Tibial nerve (tissue), 4 donors: ENCODE measurements around the gene PTGFRN. TPM values are rescaled to one million over a fixed set of nuclear protein-coding genes. Genes with fewer than 3 reads are reported as not detected.

ENCODE experiments used
- DNase-seq, 2 donors: peaks; one replicate each; pipeline ENCODE4 v3.0.0-alpha.2; 2019; ENCODE audit warnings: low spot score in 2 of 2
- H3K27ac ChIP-seq, 4 donors: fragments of 200-600 bp; sonication (generic) in 3 of 4; one replicate each; pipeline ENCODE4 v1.5.1; 2017 to 2019; ENCODE audit warnings: mild to moderate bottlenecking in 1 of 4
- H3K27me3 ChIP-seq, 2 donors: fragments of 200-600 bp; sonication (generic) in 1 of 2; one replicate each; pipeline versions ENCODE4 v1.5.1 to v1.6.0; 2017 to 2019
- H3K36me3 ChIP-seq, 3 donors: fragments of 200-600 bp; sonication (generic); one replicate each; pipeline ENCODE4 v1.5.1; 2018 to 2019
- H3K4me1 ChIP-seq, 4 donors: fragments of 200-600 bp; sonication (generic) in 3 of 4; one replicate each; pipeline ENCODE4 v1.5.1; 2017 to 2019
- H3K4me3 ChIP-seq, 4 donors: fragments of 200-600 bp; sonication (generic) in 3 of 4; one replicate each; pipeline ENCODE4 v1.5.1; 2017 to 2019; ENCODE audit warnings: mild to moderate bottlenecking in 1 of 4, moderate library complexity in 1 of 4
- H3K9me3 ChIP-seq, 4 donors: fragments of 200-600 bp; sonication (generic) in 3 of 4; one replicate each; pipeline ENCODE4 v1.5.1; 2017 to 2019
- CTCF ChIP-seq, 5 experiments: fragments of 200-600 bp in 3 of 5; fragments of 450-650 bp in 2 of 5; sonication (generic) in 3 of 5; IDR thresholded peaks; one replicate each; pipeline ENCODE4 v1.5.1; 2016 to 2019; ENCODE audit warnings: antibody characterized with exemption in 5 of 5, mild to moderate bottlenecking in 3 of 5, moderate library complexity in 2 of 5
- EP300 ChIP-seq, 2 donors: sonication (generic); formaldehyde crosslinking; IDR thresholded peaks; one replicate each; pipeline ENCODE4 v1.6.1; 2017; ENCODE audit warnings: antibody characterized with exemption in 2 of 2, mild to moderate bottlenecking in 1 of 2
- POLR2A ChIP-seq, 2 donors: fragments of 450-650 bp; IDR thresholded peaks; one replicate each; pipeline ENCODE4 v1.6.1; 2017; ENCODE audit warnings: antibody characterized with exemption in 2 of 2, mild to moderate bottlenecking in 2 of 2, moderate library complexity in 2 of 2
- WGBS, 2 donors: methylation state at CpG; one replicate each; pipeline ENCODE4 v1.1.5; 2018; 5-methylcytosine and 5-hydroxymethylcytosine counted together
- total RNA-seq, 4 donors: library from RNA; depleted of rRNA; stranded (reverse); fragments of >200 nt; gene quantifications; one replicate each; pipeline ENCODE4 v1.1.0, GENCODE V29; 2016

PTGFRN gene
- total RNA-seq, 4 donors from 2014 or later = 10.2 to 19.0 (median 14.7) TPM

- H3K4me3 ChIP-seq = peak overlapping the region in 2 of 4 donors; percentile 67 to 82
- H3K4me1 ChIP-seq = peaks cover 0 to 26% (median 0%) of the 10 kb centered on the region in 4 donors
- H3K27ac ChIP-seq = peak overlapping the region in 1 of 4 donors; percentile 82
- 54 to 63% methylated on average over 13 of the region's 13 CpGs for WGBS, 2 donors
- no peaks in the 10 kb centered on the region for H3K36me3 ChIP-seq
- H3K9me3 ChIP-seq = no peaks in the 10 kb centered on the region
- no peak for TF ChIP-seq EP300 (IDR thresholded peaks at IDR 0.05)
- no peak for TF ChIP-seq POLR2A (IDR thresholded peaks at IDR 0.05)
- TF ChIP-seq CTCF (IDR thresholded peaks at IDR 0.05) = no peak
- DNase-seq = no peak
- H3K27me3 ChIP-seq = no peaks in the 10 kb centered on the region
Observed at GRCh38 chr1:116908820-116909511, 750 bp upstream of the PTGFRN start.

- H3K27me3 ChIP-seq = no peaks in the 10 kb centered on the region
- peak; percentile 15 to 16 for DNase-seq
- no peaks in the 10 kb centered on the region for H3K9me3 ChIP-seq
- peak overlapping the region; percentile 42 to 82 (median 60) for H3K4me3 ChIP-seq
- 5 to 6% methylated on average over 45 to 62 of the region's 64 CpGs for WGBS, 2 donors
- peak overlapping the region in 2 of 4 donors; percentile 79 to 82 for H3K27ac ChIP-seq
- H3K4me1 ChIP-seq = peaks cover 0 to 26% (median 0%) of the 10 kb centered on the region in 4 donors
- no peaks in the 10 kb centered on the region for H3K36me3 ChIP-seq
- no peak for TF ChIP-seq CTCF (IDR thresholded peaks at IDR 0.05)
- no peak for TF ChIP-seq EP300 (IDR thresholded peaks at IDR 0.05)
- no peak for TF ChIP-seq POLR2A (IDR thresholded peaks at IDR 0.05)
Observed at GRCh38 chr1:116910379-116911187, 867 bp downstream of the PTGFRN start.

GRCh38 chr1:116911188-116911553, 1.5 kb downstream of the PTGFRN start:
- DNase-seq = no peak
- WGBS, 2 donors = 82 to 89% methylated on average over 6 of the region's 6 CpGs
- Histone ChIP-seq H3K27ac (peak overlapping the region in 1 of 4 donors; percentile 79), H3K36me3 (no peaks in the 10 kb centered on the region), H3K9me3 (no peaks in the 10 kb centered on the region), H3K27me3 (no peaks in the 10 kb centered on the region), H3K4me3 (peak overlapping the region in 2 of 4 donors; percentile 65 to 82), H3K4me1 (peaks cover 0 to 26% (median 0%) of the 10 kb centered on the region in 4 donors)
- no peak for TF ChIP-seq EP300 (IDR thresholded peaks at IDR 0.05)
- no peak for TF ChIP-seq CTCF (IDR thresholded peaks at IDR 0.05)
- TF ChIP-seq POLR2A (IDR thresholded peaks at IDR 0.05) = no peak

GRCh38 chr1:116911779-116912469, 2.2 kb downstream of the PTGFRN start:
- DNase-seq = no peak
- Histone ChIP-seq H3K27me3 (no peaks in the 10 kb centered on the region), H3K36me3 (no peaks in the 10 kb centered on the region), H3K9me3 (no peaks in the 10 kb centered on the region), H3K4me3 (no peak overlapping the region), H3K27ac (no peak overlapping the region), H3K4me1 (peaks cover 0 to 26% (median 0%) of the 10 kb centered on the region in 4 donors)
- TF ChIP-seq POLR2A (IDR thresholded peaks at IDR 0.05) (no peak), CTCF (IDR thresholded peaks at IDR 0.05) (no peak)
- 84 to 87% methylated on average over 6 of the region's 6 CpGs for WGBS, 2 donors
